GM23338 (cell line): Measurements from ENCODE around the gene YIPF3. TPM values are rescaled to one million over a fixed set of nuclear protein-coding genes. Genes with fewer than 3 reads are reported as not detected.
A peak's percentile ranks its signal among the peaks of the same experiment; 100 is the strongest.

Source experiments
- ATAC-seq: fragments of 200-7000 bp; cut with Tn5 transposase; 3 replicates; pipeline ENCODE4 v1.9.1; 2020
- DNase-seq: peaks from one replicate; pipeline ENCODE4 v3.0.0-alpha.2; 2015; ENCODE audit warnings: low spot score
- H2AFZ ChIP-seq: fragments of 200-600 bp; sonication (generic); 2 replicates; pipeline ENCODE4 v1.8.0; 2016; ENCODE audit warnings: antibody characterized with exemption, mild to moderate bottlenecking, moderate library complexity
- H3F3A ChIP-seq: fragments of 200-600 bp; sonication (generic); replicated peaks from 2 replicates; pipeline ENCODE4 v1.8.0; 2017; ENCODE audit warnings: antibody characterized with exemption, mixed run types, low read depth
- H3K27ac ChIP-seq: fragments of 200-600 bp; sonication (generic); 2 replicates; pipeline ENCODE4 v1.6.1; 2016; ENCODE audit warnings: low read depth
- H3K27me3 ChIP-seq: fragments of 200-600 bp; sonication (generic); 2 replicates; pipeline ENCODE4 v1.8.0; 2016; ENCODE audit warnings: mild to moderate bottlenecking, mixed run types, moderate library complexity; ENCODE audit not compliant: insufficient read depth
- H3K36me3 ChIP-seq: fragments of 200-600 bp; sonication (generic); 2 replicates; pipeline ENCODE4 v1.8.0; 2016; ENCODE audit warnings: mild to moderate bottlenecking; ENCODE audit not compliant: insufficient read depth
- H3K4me1 ChIP-seq: fragments of 200-600 bp; sonication (generic); 2 replicates; pipeline ENCODE4 v1.8.0; 2016; ENCODE audit warnings: mild to moderate bottlenecking, moderate library complexity; ENCODE audit not compliant: insufficient read depth
- H3K4me2 ChIP-seq: fragments of 200-600 bp; sonication (generic); 2 replicates; pipeline ENCODE4 v1.7.1; 2017; ENCODE audit warnings: mixed run types
- H3K4me3 ChIP-seq: fragments of 200-600 bp; sonication (generic); 2 replicates; pipeline ENCODE4 v1.6.1; 2016; ENCODE audit warnings: mixed run types
- H3K79me2 ChIP-seq: fragments of 200-600 bp; sonication (generic); replicated peaks from 2 replicates; pipeline ENCODE4 v1.8.0; 2017; ENCODE audit warnings: mild to moderate bottlenecking; ENCODE audit not compliant: insufficient read depth
- H3K9me2 ChIP-seq: fragments of 200-600 bp; sonication (generic); 2 replicates; pipeline ENCODE4 v1.8.0; 2017; ENCODE audit not compliant: insufficient read depth
- H4K20me1 ChIP-seq: fragments of 200-600 bp; sonication (generic); replicated peaks from 2 replicates; pipeline ENCODE4 v1.8.0; 2017; ENCODE audit warnings: mild to moderate bottlenecking; ENCODE audit not compliant: insufficient read depth
- H3K27ac Mint-ChIP-seq: 2 replicates; pipeline ENCODE4 v1.8.0; 2020; ENCODE audit warnings: inconsistent platforms, mild to moderate bottlenecking, moderate library complexity, mixed read lengths
- H3K27me3 Mint-ChIP-seq: 3 replicates; pipeline ENCODE4 v1.8.0; 2022; ENCODE audit warnings: low read depth, mild to moderate bottlenecking, moderate library complexity, mixed read lengths, inconsistent platforms; ENCODE audit not compliant: insufficient read depth, poor library complexity
- H3K36me3 Mint-ChIP-seq: 3 replicates; pipeline ENCODE4 v1.8.0; 2021; ENCODE audit warnings: low read depth, mild to moderate bottlenecking, inconsistent platforms, moderate library complexity, mixed read lengths
- H3K4me1 Mint-ChIP-seq: 3 replicates; pipeline ENCODE4 v1.8.0; 2020; ENCODE audit warnings: mild to moderate bottlenecking, inconsistent platforms, mixed read lengths
- H3K4me3 Mint-ChIP-seq: 3 replicates; pipeline ENCODE4 v1.8.0; 2021; ENCODE audit warnings: moderate library complexity, mild to moderate bottlenecking, inconsistent platforms, mixed read lengths
- H3K9me3 Mint-ChIP-seq: 3 replicates; pipeline ENCODE4 v1.8.0; 2020; ENCODE audit warnings: moderate library complexity, mild to moderate bottlenecking, inconsistent platforms, mixed read lengths
- CREB1 ChIP-seq: fragments of 250-450 bp; sonication (Bioruptor Pico); IDR thresholded peaks from 2 replicates; pipeline ENCODE4 v1.5.0; 2020; ENCODE audit warnings: low read depth, mild to moderate bottlenecking, moderate library complexity
- CTCF ChIP-seq, 2 experiments: fragments of 200-600 bp in 1 of 2; sonication (generic) in 1 of 2; conservative IDR thresholded peaks; 2 replicates each; pipeline versions ENCODE4 v1.5.1 to v1.6.1; 2016 to 2017; ENCODE audit warnings: antibody characterized with exemption in 2 of 2, low read depth in 2 of 2, mild to moderate bottlenecking in 2 of 2, moderate library complexity in 1 of 2
- ETS1 ChIP-seq: IDR thresholded peaks from 2 replicates; pipeline ENCODE4 v1.6.1; 2016; ENCODE audit warnings: antibody characterized with exemption
- EZH2 ChIP-seq: fragments of 200-600 bp; sonication (generic); IDR thresholded peaks from one replicate; pipeline ENCODE4 v1.8.0; 2017; ENCODE audit warnings: antibody characterized with exemption, mild to moderate bottlenecking, low read depth; ENCODE audit not compliant: unreplicated experiment
- EZH2phosphoT487 ChIP-seq: fragments of 200-600 bp; sonication (generic); IDR thresholded peaks from one replicate; pipeline ENCODE4 v1.8.1; 2018; ENCODE audit warnings: antibody characterized with exemption; ENCODE audit not compliant: unreplicated experiment
- JUNB ChIP-seq: IDR thresholded peaks from one replicate; pipeline ENCODE4 v1.6.1; 2016; ENCODE audit warnings: antibody characterized with exemption; ENCODE audit not compliant: unreplicated experiment
- NANOG ChIP-seq: IDR thresholded peaks from 2 replicates; pipeline ENCODE4 v1.6.1; 2016; ENCODE audit warnings: antibody characterized with exemption, borderline replicate concordance
- POLR2AphosphoS5 ChIP-seq: IDR thresholded peaks from 2 replicates; pipeline ENCODE4 v1.6.1; 2016; ENCODE audit warnings: antibody characterized with exemption, low read depth
- REST ChIP-seq: IDR thresholded peaks from one replicate; pipeline ENCODE4 v1.6.1; 2018; ENCODE audit warnings: antibody characterized with exemption; ENCODE audit not compliant: unreplicated experiment
- STAT1 ChIP-seq: IDR thresholded peaks from one replicate; pipeline ENCODE4 v1.6.1; 2016; ENCODE audit warnings: antibody characterized with exemption; ENCODE audit not compliant: unreplicated experiment
- ZNF114 ChIP-seq: fragments of 250-450 bp; sonication (Bioruptor Pico); IDR thresholded peaks from 2 replicates; pipeline ENCODE4 v1.5.0; 2020; ENCODE audit warnings: mild to moderate bottlenecking, moderate library complexity
- ZNF331 ChIP-seq: fragments of 250-450 bp; sonication (Bioruptor Pico); IDR thresholded peaks from 2 replicates; pipeline ENCODE4 v1.5.0; 2020; ENCODE audit warnings: low read depth, mild to moderate bottlenecking, moderate library complexity
- ZNF462 ChIP-seq: fragments of 250-450 bp; sonication (Bioruptor Pico); IDR thresholded peaks from 2 replicates; pipeline ENCODE4 v1.5.0; 2020; ENCODE audit warnings: mild to moderate bottlenecking, moderate library complexity
- polyA plus RNA-seq: library from polyadenylated mRNA; unstranded; fragments of >200 nt; fragmentation: Nextera tagmentation; extraction: Ambion mirVana; gene quantifications from 2 replicates; pipeline ENCODE4 v1.2.1, GENCODE V29; 2016
- total RNA-seq: library from RNA; depleted of rRNA; stranded (reverse); fragments of >200 nt; shearing (Covaris generic); gene quantifications from 2 replicates; pipeline ENCODE4 v1.2.3, GENCODE V29; 2014

YIPF3 gene
- total and polyA plus RNA-seq, 2 experiments from 2014 or later, result 64.4 to 94.3 TPM

GRCh38 chr6:43489277-43490072 lies 27.3 kb downstream of the YIPF3 start:
- H3K36me3 Mint-ChIP-seq, result peaks cover 7% of the 10 kb centered on the region; the same call in 2 of the 3 replicates
- ATAC-seq, result no peak
- H4K20me1 ChIP-seq, result peaks cover 41% of the 10 kb centered on the region

More at GRCh38 chr6:43489277-43490072, 27.3 kb downstream of the YIPF3 start:
- no peak overlapping the region for H3K4me2 ChIP-seq
- no peak overlapping the region for H3K27ac ChIP-seq
- TF ChIP-seq EZH2, result no peak
- no peak for TF ChIP-seq CREB1 (CRISPR knock-in tag)
- TF ChIP-seq POLR2AphosphoS5, result no peak
- no peak for TF ChIP-seq REST
- no peak for TF ChIP-seq STAT1
- no peak for TF ChIP-seq CTCF (conservative IDR thresholded peaks at IDR 0.05; ENCODE audit: low read depth in 2 of 2)
- no peak for TF ChIP-seq NANOG
- TF ChIP-seq ZNF114 (CRISPR knock-in tag), result no peak
- no peak for TF ChIP-seq EZH2phosphoT487
- TF ChIP-seq ZNF331 (CRISPR knock-in tag), result no peak
- TF ChIP-seq ZNF462 (CRISPR knock-in tag), result no peak
- no peak for TF ChIP-seq JUNB
- TF ChIP-seq ETS1, result no peak
- H2AFZ ChIP-seq, result no peak overlapping the region
- H3K27ac Mint-ChIP-seq, result peak overlapping the region; percentile 61
- no peak overlapping the region for H3K4me3 Mint-ChIP-seq
- peaks cover 24% of the 10 kb centered on the region for H3K4me1 Mint-ChIP-seq
- H3K79me2 ChIP-seq, result peaks cover 71% of the 10 kb centered on the region
- no peaks in the 10 kb centered on the region for H3K27me3 ChIP-seq
- peaks cover 7% of the 10 kb centered on the region for H3K27me3 Mint-ChIP-seq
- no peak overlapping the region for H3K4me3 ChIP-seq
- DNase-seq, result no peak
- no peaks in the 10 kb centered on the region for H3K36me3 ChIP-seq
- H3K9me3 Mint-ChIP-seq, result no peaks in the 10 kb centered on the region
- H3K4me1 ChIP-seq, result peaks cover 7% of the 10 kb centered on the region
- H3K9me2 ChIP-seq, result no peaks in the 10 kb centered on the region
- no peaks in the 10 kb centered on the region for H3F3A ChIP-seq
